Suprapubic skin (tissue), 4 donors: Measurements from ENCODE around the gene WDR54. TPM values are rescaled to one million over a fixed set of nuclear protein-coding genes. Genes with fewer than 3 reads are reported as not detected.

Experiments used
- DNase-seq, 2 donors: peaks; one replicate each; pipeline ENCODE4 v3.0.0-alpha.2; 2019; ENCODE audit warnings: low spot score in 2 of 2
- H3K27ac ChIP-seq: fragments of 200-600 bp; sonication (generic); one replicate; pipeline ENCODE4 v1.5.1; 2019
- H3K27me3 ChIP-seq: fragments of 200-600 bp; sonication (generic); one replicate; pipeline ENCODE4 v1.5.1; 2019
- H3K36me3 ChIP-seq: fragments of 200-600 bp; sonication (generic); one replicate; pipeline ENCODE4 v1.5.1; 2019
- H3K4me1 ChIP-seq: fragments of 200-600 bp; sonication (generic); one replicate; pipeline ENCODE4 v1.5.1; 2019
- H3K4me3 ChIP-seq: fragments of 200-600 bp; sonication (generic); one replicate; pipeline ENCODE4 v1.5.1; 2019; ENCODE audit warnings: mild to moderate bottlenecking
- H3K9me3 ChIP-seq: fragments of 200-600 bp; sonication (generic); one replicate; pipeline ENCODE4 v1.5.1; 2019
- CTCF ChIP-seq, 2 donors: fragments of 200-600 bp in 1 of 2; fragments of 450-650 bp in 1 of 2; sonication (generic) in 1 of 2; IDR thresholded peaks; one replicate each; pipeline ENCODE4 v1.5.1; 2016 to 2019; ENCODE audit warnings: antibody characterized with exemption in 2 of 2, mild to moderate bottlenecking in 1 of 2, moderate library complexity in 1 of 2
- EP300 ChIP-seq: sonication (generic); formaldehyde crosslinking; IDR thresholded peaks from one replicate; pipeline ENCODE4 v1.6.1; 2017; ENCODE audit warnings: antibody characterized with exemption
- POLR2A ChIP-seq, 2 donors: fragments of 450-650 bp; IDR thresholded peaks; one replicate each; pipeline ENCODE4 v1.6.1; 2017; ENCODE audit warnings: antibody characterized with exemption in 2 of 2, mild to moderate bottlenecking in 2 of 2, moderate library complexity in 2 of 2
- POLR2AphosphoS5 ChIP-seq, 3 donors: sonication (generic); formaldehyde crosslinking; IDR thresholded peaks; one replicate each; pipeline ENCODE4 v1.6.1; 2017; ENCODE audit warnings: antibody characterized with exemption in 3 of 3
- WGBS: methylation state at CpG from one replicate; pipeline ENCODE4 v1.1.5; 2018; 5-methylcytosine and 5-hydroxymethylcytosine counted together
- total RNA-seq, 4 donors: library from RNA; depleted of rRNA; stranded (reverse); fragments of >200 nt; gene quantifications; one replicate each; pipeline ENCODE4 v1.1.0, GENCODE V29; 2016

WDR54 gene
- total RNA-seq = 10 to 100 TPM in 2 of 4 donors, 1 to 10 TPM in 2; 5.0 to 12.0 (median 8.5) TPM

- DNase-seq = peak in 1 of 2 donors; percentile 90
Observed at GRCh38 chr2:74421221-74421870, at the start of gene WDR54, which contains the start of gene C2orf81. Gene WDR54 (plus strand): TSS chr2:74421730. CDS start chr2:74422154, 424 bp downstream. Gene C2orf81 (minus strand): TSS chr2:74421619. CDS start chr2:74421560, 59 bp downstream.

GRCh38 chr2:74372674-74373073, 48.9 kb upstream of the WDR54 start:
- Histone ChIP-seq H3K36me3 (peaks cover 51% of the 10 kb centered on the region), H3K9me3 (no peaks in the 10 kb centered on the region), H3K4me3 (no peak overlapping the region), H3K27ac (no peak overlapping the region), H3K4me1 (peaks cover 18% of the 10 kb centered on the region), H3K27me3 (no peaks in the 10 kb centered on the region)
- TF ChIP-seq CTCF (IDR thresholded peaks at IDR 0.05) = no peak
- no peak for TF ChIP-seq POLR2A (IDR thresholded peaks at IDR 0.05)
- no peak for TF ChIP-seq EP300
- TF ChIP-seq POLR2AphosphoS5 (IDR thresholded peaks at IDR 0.05) = no peak
- DNase-seq = no peak
- 71% methylated on average over 6 of the region's 6 CpGs for WGBS

More at GRCh38 chr2:74421221-74421870, at the start of gene WDR54, which contains the start of gene C2orf81:
- TF ChIP-seq POLR2A (IDR thresholded peaks at IDR 0.05) = peak in 1 of 2 donors; percentile 34
- no peak for TF ChIP-seq EP300
- peak in 1 of 3 donors; percentile 80 for TF ChIP-seq POLR2AphosphoS5 (IDR thresholded peaks at IDR 0.05)
- peaks cover 8% of the 10 kb centered on the region for H3K36me3 ChIP-seq
- no peaks in the 10 kb centered on the region for H3K9me3 ChIP-seq
- no peaks in the 10 kb centered on the region for H3K27me3 ChIP-seq
- peak within 1 kb of the TSS; percentile 47 for H3K27ac ChIP-seq
- under 1% methylated on average over 13 of the region's 57 CpGs for WGBS
- peaks cover 23% of the 10 kb centered on the region for H3K4me1 ChIP-seq
- peak within 1 kb of the TSS; percentile 73 for H3K4me3 ChIP-seq

- Histone ChIP-seq H3K36me3 (peaks cover 48% of the 10 kb centered on the region), H3K4me1 (peaks cover 18% of the 10 kb centered on the region), H3K4me3 (no peak overlapping the region), H3K9me3 (no peaks in the 10 kb centered on the region), H3K27me3 (no peaks in the 10 kb centered on the region), H3K27ac (no peak overlapping the region)
- DNase-seq = no peak
- WGBS = 71% methylated on average over 5 of the region's 5 CpGs
- TF ChIP-seq POLR2A (IDR thresholded peaks at IDR 0.05) = no peak
- no peak for TF ChIP-seq POLR2AphosphoS5 (IDR thresholded peaks at IDR 0.05)
- no peak for TF ChIP-seq CTCF (IDR thresholded peaks at IDR 0.05)
- TF ChIP-seq EP300 = no peak
Observed at GRCh38 chr2:74373221-74373676, 48.3 kb upstream of the WDR54 start.

GRCh38 chr2:74373985-74374384, 47.5 kb upstream of the WDR54 start:
- 81% methylated on average over 8 of the region's 8 CpGs for WGBS
- H3K27ac ChIP-seq = no peak overlapping the region
- no peaks in the 10 kb centered on the region for H3K27me3 ChIP-seq
- TF ChIP-seq CTCF (IDR thresholded peaks at IDR 0.05) = no peak
- no peak for TF ChIP-seq POLR2A (IDR thresholded peaks at IDR 0.05)
- TF ChIP-seq POLR2AphosphoS5 (IDR thresholded peaks at IDR 0.05) = no peak
- no peak for TF ChIP-seq EP300
- H3K9me3 ChIP-seq = no peaks in the 10 kb centered on the region
- H3K4me3 ChIP-seq = no peak overlapping the region
- H3K4me1 ChIP-seq = peaks cover 18% of the 10 kb centered on the region
- H3K36me3 ChIP-seq = peaks cover 41% of the 10 kb centered on the region
- no peak for DNase-seq

- no peak overlapping the region for H3K27ac ChIP-seq
- DNase-seq = no peak
- TF ChIP-seq EP300 = no peak
- H3K9me3 ChIP-seq = no peaks in the 10 kb centered on the region
- H3K27me3 ChIP-seq = no peaks in the 10 kb centered on the region
- peaks cover 23% of the 10 kb centered on the region for H3K4me1 ChIP-seq
- WGBS = 64% methylated on average over 19 of the region's 19 CpGs
- no peak overlapping the region for H3K4me3 ChIP-seq
- peaks cover 34% of the 10 kb centered on the region for H3K36me3 ChIP-seq
Observed at GRCh38 chr2:74374509-74375205, 46.9 kb upstream of the WDR54 start.

GRCh38 chr2:74375838-74376237, 45.7 kb upstream of the WDR54 start:
- 93% methylated on average over 2 of the region's 2 CpGs for WGBS
- peaks cover 35% of the 10 kb centered on the region for H3K4me1 ChIP-seq
- no peaks in the 10 kb centered on the region for H3K9me3 ChIP-seq
- DNase-seq = no peak
- no peak for TF ChIP-seq EP300
- H3K27me3 ChIP-seq = no peaks in the 10 kb centered on the region
- H3K36me3 ChIP-seq = peaks cover 22% of the 10 kb centered on the region
- H3K4me3 ChIP-seq = no peak overlapping the region
- H3K27ac ChIP-seq = no peak overlapping the region
